OCI-LY1 (cell line): ENCODE data around the gene OR6Y1.

Experiments used
- H2AFZ ChIP-seq: fragments of 200-600 bp; sonication (generic), shearing (Covaris generic); 2 replicates; pipeline ENCODE4 v1.6.0; 2014; ENCODE audit warnings: antibody characterized with exemption, mild to moderate bottlenecking, low read length
- H3F3A ChIP-seq: fragments of 200-600 bp; sonication (generic), shearing (Covaris generic); 2 replicates; pipeline ENCODE4 v1.6.0; 2014; ENCODE audit warnings: mild to moderate bottlenecking, antibody characterized with exemption, low read length, moderate library complexity; ENCODE audit not compliant: insufficient read depth
- H3K27ac ChIP-seq: fragments of 200-600 bp; sonication (generic); 2 replicates; pipeline ENCODE4 v1.5.1; 2014; ENCODE audit warnings: low read length, mixed run types, mild to moderate bottlenecking, low read depth; ENCODE audit not compliant: poor library complexity, severe bottlenecking
- H3K27me3 ChIP-seq: fragments of 200-600 bp; sonication (generic); 2 replicates; pipeline ENCODE4 v1.6.0; 2014; ENCODE audit warnings: antibody characterized with exemption, mild to moderate bottlenecking, low read length, moderate library complexity; ENCODE audit not compliant: insufficient read depth
- H3K36me3 ChIP-seq: fragments of 200-600 bp; sonication (generic); 2 replicates; pipeline ENCODE4 v1.6.1; 2014; ENCODE audit warnings: mild to moderate bottlenecking, antibody characterized with exemption, low read length, moderate library complexity, mixed read lengths; ENCODE audit not compliant: insufficient read depth
- H3K4me1 ChIP-seq: fragments of 200-600 bp; sonication (generic); 2 replicates; pipeline ENCODE4 v1.5.1; 2014; ENCODE audit warnings: mild to moderate bottlenecking, low read length, moderate library complexity; ENCODE audit not compliant: insufficient read depth, severe bottlenecking
- H3K4me2 ChIP-seq: fragments of 200-600 bp; sonication (generic), shearing (Covaris generic); 2 replicates; pipeline ENCODE4 v1.6.1; 2014; ENCODE audit warnings: low read length
- H3K4me3 ChIP-seq: fragments of 200-600 bp; sonication (generic); 2 replicates; pipeline ENCODE4 v1.5.1; 2014; ENCODE audit warnings: low read length, low read depth, mild to moderate bottlenecking, mixed read lengths; ENCODE audit not compliant: poor library complexity, severe bottlenecking
- H3K79me2 ChIP-seq: fragments of 200-600 bp; shearing (Covaris generic); 2 replicates; pipeline ENCODE4 v1.6.1; 2016; ENCODE audit warnings: mixed run types, low read length, mixed read lengths; ENCODE audit not compliant: insufficient read depth
- H3K9ac ChIP-seq: fragments of 200-600 bp; sonication (generic), shearing (Covaris generic); 2 replicates; pipeline ENCODE4 v1.6.1; 2014; ENCODE audit warnings: mild to moderate bottlenecking, low read length, mixed read lengths
- H3K9me2 ChIP-seq: fragments of 200-600 bp; sonication (generic), shearing (Covaris generic); 2 replicates; pipeline ENCODE4 v1.6.1; 2014; ENCODE audit warnings: low read depth, mild to moderate bottlenecking, low read length, mixed read lengths
- H3K9me3 ChIP-seq: fragments of 200-600 bp; shearing (Covaris generic); 2 replicates; pipeline ENCODE4 v1.6.1; 2014; ENCODE audit warnings: low read length, mixed read lengths
- H4K20me1 ChIP-seq: fragments of 200-600 bp; sonication (generic), shearing (Covaris generic); 2 replicates; pipeline ENCODE4 v1.6.0; 2016; ENCODE audit warnings: mild to moderate bottlenecking, low read length; ENCODE audit not compliant: insufficient read depth
- EZH2 ChIP-seq: fragments of 200-600 bp; sonication (generic), shearing (Covaris generic); IDR thresholded peaks from 2 replicates; pipeline ENCODE4 v1.8.0; 2017; ENCODE audit warnings: borderline replicate concordance, mixed run types, mild to moderate bottlenecking, antibody characterized with exemption, low read length, moderate library complexity, mixed read lengths
- TF ChIP-seq, protein P1 (sequence below): fragments of 200-600 bp; sonication (generic), shearing (Covaris generic); IDR thresholded peaks from 2 replicates; pipeline ENCODE4 v1.5.1; 2017; ENCODE audit warnings: mild to moderate bottlenecking, antibody characterized with exemption, low read length, moderate library complexity, mixed read lengths

The OR6Y1 gene

DNA sequence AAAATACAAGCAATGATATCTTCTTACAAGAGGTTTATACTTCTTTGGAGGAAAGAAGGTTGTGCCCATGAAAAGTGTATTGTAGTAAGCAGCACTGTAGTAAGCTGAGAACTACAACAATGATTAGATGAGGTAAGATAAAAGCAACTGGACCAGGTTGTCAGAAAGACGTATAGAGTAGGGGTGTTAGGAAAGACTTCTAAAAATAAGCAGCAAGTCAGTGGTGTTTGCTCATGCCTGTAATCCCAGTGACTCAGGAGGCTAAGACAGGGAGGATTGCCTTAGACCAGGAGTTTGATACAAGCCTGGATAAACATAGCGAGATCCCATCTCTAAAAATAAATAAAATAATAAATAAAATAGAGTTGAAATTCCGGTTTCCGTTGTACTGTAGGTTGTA is 29.8 kb upstream of the OR6Y1 start:
- H3K79me2 ChIP-seq: no peaks in the 10 kb centered on the region
- no peak for TF ChIP-seq EZH2
- TF ChIP-seq, protein P1, sequence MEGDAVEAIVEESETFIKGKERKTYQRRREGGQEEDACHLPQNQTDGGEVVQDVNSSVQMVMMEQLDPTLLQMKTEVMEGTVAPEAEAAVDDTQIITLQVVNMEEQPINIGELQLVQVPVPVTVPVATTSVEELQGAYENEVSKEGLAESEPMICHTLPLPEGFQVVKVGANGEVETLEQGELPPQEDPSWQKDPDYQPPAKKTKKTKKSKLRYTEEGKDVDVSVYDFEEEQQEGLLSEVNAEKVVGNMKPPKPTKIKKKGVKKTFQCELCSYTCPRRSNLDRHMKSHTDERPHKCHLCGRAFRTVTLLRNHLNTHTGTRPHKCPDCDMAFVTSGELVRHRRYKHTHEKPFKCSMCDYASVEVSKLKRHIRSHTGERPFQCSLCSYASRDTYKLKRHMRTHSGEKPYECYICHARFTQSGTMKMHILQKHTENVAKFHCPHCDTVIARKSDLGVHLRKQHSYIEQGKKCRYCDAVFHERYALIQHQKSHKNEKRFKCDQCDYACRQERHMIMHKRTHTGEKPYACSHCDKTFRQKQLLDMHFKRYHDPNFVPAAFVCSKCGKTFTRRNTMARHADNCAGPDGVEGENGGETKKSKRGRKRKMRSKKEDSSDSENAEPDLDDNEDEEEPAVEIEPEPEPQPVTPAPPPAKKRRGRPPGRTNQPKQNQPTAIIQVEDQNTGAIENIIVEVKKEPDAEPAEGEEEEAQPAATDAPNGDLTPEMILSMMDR: no peak
- H2AFZ ChIP-seq: no peak overlapping the region
- H3K4me3 ChIP-seq: no peak overlapping the region
- no peak overlapping the region for H3K27ac ChIP-seq
- H3K9me3 ChIP-seq: no peaks in the 10 kb centered on the region
- no peaks in the 10 kb centered on the region for H4K20me1 ChIP-seq
- H3K36me3 ChIP-seq: no peaks in the 10 kb centered on the region
- H3K4me1 ChIP-seq: no peaks in the 10 kb centered on the region
- H3K4me2 ChIP-seq: no peak overlapping the region
- H3K27me3 ChIP-seq: no peaks in the 10 kb centered on the region
- H3K9me2 ChIP-seq: no peaks in the 10 kb centered on the region
- no peaks in the 10 kb centered on the region for H3F3A ChIP-seq
- H3K9ac ChIP-seq: no peak overlapping the region

DNA sequence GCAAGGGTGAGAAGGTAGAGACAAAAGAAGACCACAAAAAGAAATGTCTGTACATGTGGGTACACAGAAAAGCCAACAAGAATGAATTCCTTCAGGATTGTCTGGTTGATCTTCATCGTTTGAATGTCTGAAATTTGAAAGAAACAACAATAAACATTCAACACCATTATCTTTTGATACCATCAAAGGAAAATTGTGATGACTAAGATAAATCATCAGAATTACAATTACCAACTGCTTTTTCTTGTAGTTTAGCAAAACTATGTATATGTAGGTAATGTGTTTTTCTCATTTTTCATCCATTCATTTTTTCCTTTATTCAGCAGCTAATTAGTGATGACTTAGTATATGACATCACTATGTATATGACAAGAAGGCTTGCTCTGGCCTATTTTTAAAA is 25.5 kb upstream of the OR6Y1 start, which contains the start of gene OR10X1:
TSS of gene OR10X1 (minus strand) at position 167 of the 400 bp plus-strand sequence. CDS start at position 167, 0 bp downstream.
- Histone ChIP-seq H3K4me3 (no peak within 1 kb of the TSS), H3K27me3 (no peaks in the 10 kb centered on the region), H3K9me2 (no peaks in the 10 kb centered on the region), H3K79me2 (no peaks in the 10 kb centered on the region), H3K9me3 (no peaks in the 10 kb centered on the region), H3F3A (no peaks in the 10 kb centered on the region), H3K27ac (no peak within 1 kb of the TSS), H3K4me2 (no peak within 1 kb of the TSS), H3K9ac (no peak within 1 kb of the TSS), H2AFZ (no peak within 1 kb of the TSS), H4K20me1 (no peaks in the 10 kb centered on the region), H3K36me3 (no peaks in the 10 kb centered on the region), H3K4me1 (no peaks in the 10 kb centered on the region)
- no peak for TF ChIP-seq EZH2
- TF ChIP-seq, protein P1: no peak

DNA sequence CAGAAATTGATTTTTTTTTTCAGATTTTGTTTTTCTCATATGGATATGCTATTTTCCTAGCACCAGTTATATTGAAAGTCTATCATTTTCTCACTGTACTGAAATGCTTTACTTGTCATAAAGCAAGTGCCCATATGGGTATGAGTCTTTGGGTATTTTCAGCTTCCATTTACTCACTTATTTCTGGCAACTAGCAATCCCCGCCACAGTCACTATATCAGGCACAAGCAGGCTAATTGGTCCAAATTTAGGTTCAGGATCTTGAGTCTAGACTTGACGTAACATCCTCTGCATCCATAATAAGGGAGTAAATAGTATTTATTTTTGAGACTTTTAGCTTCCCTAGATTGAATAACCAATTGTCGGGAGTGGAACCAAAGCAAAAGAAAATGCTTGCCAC is 23.4 kb upstream of the OR6Y1 start:
- H2AFZ ChIP-seq: no peak overlapping the region
- H3K79me2 ChIP-seq: no peaks in the 10 kb centered on the region
- H3K27ac ChIP-seq: no peak overlapping the region
- no peaks in the 10 kb centered on the region for H3K27me3 ChIP-seq
- no peaks in the 10 kb centered on the region for H3K36me3 ChIP-seq
- H3K4me2 ChIP-seq: no peak overlapping the region
- H3K9me2 ChIP-seq: no peaks in the 10 kb centered on the region
- H3K4me1 ChIP-seq: no peaks in the 10 kb centered on the region
- H4K20me1 ChIP-seq: no peaks in the 10 kb centered on the region
- no peak overlapping the region for H3K4me3 ChIP-seq
- TF ChIP-seq, protein P1: no peak
- TF ChIP-seq EZH2: no peak
- no peak overlapping the region for H3K9ac ChIP-seq
- H3K9me3 ChIP-seq: no peaks in the 10 kb centered on the region
- no peaks in the 10 kb centered on the region for H3F3A ChIP-seq
